ENCODE data around the gene NEU1.

Gene NEU1

GRCh38 chr6:31881136-31881859, 18.7 kb upstream of the NEU1 start:
- no peak for TF ChIP-seq CTCF (IDR thresholded peaks at IDR 0.05; ENCODE audit: extremely low read depth, missing control alignments)
- DNase-seq (ENCODE audit: low spot score): no peak

- no peak for TF ChIP-seq CTCF (IDR thresholded peaks at IDR 0.05; ENCODE audit: extremely low read depth, missing control alignments)
- DNase-seq (ENCODE audit: low spot score): no peak
Observed at GRCh38 chr6:31880616-31881015, 18.0 kb upstream of the NEU1 start.

GRCh38 chr6:31879901-31880300, 17.3 kb upstream of the NEU1 start:
- no peak for TF ChIP-seq CTCF (IDR thresholded peaks at IDR 0.05; ENCODE audit: extremely low read depth, missing control alignments)
- DNase-seq (ENCODE audit: low spot score): no peak

- DNase-seq (ENCODE audit: low spot score): no peak
- no peak for TF ChIP-seq CTCF (IDR thresholded peaks at IDR 0.05; ENCODE audit: extremely low read depth, missing control alignments)
Observed at GRCh38 chr6:31879143-31879542, 16.5 kb upstream of the NEU1 start.

GRCh38 chr6:31878726-31879125, 16.1 kb upstream of the NEU1 start, which contains the start of gene SLC44A4:
Gene SLC44A4 (minus strand): TSS chr6:31878997. CDS start chr6:31878980, 17 bp downstream.
- no peak for TF ChIP-seq CTCF (IDR thresholded peaks at IDR 0.05; ENCODE audit: extremely low read depth, missing control alignments)
- no peak for DNase-seq (ENCODE audit: low spot score)

GRCh38 chr6:31878222-31878621, 15.6 kb upstream of the NEU1 start:
- no peak for TF ChIP-seq CTCF (IDR thresholded peaks at IDR 0.05; ENCODE audit: extremely low read depth, missing control alignments)
- no peak for DNase-seq (ENCODE audit: low spot score)

GRCh38 chr6:31877651-31878161, 15.1 kb upstream of the NEU1 start:
- no peak for DNase-seq (ENCODE audit: low spot score)
- TF ChIP-seq CTCF (IDR thresholded peaks at IDR 0.05; ENCODE audit: extremely low read depth, missing control alignments): no peak
